Measurements from ENCODE around the gene CASTOR1.

CASTOR1 gene

DNA sequence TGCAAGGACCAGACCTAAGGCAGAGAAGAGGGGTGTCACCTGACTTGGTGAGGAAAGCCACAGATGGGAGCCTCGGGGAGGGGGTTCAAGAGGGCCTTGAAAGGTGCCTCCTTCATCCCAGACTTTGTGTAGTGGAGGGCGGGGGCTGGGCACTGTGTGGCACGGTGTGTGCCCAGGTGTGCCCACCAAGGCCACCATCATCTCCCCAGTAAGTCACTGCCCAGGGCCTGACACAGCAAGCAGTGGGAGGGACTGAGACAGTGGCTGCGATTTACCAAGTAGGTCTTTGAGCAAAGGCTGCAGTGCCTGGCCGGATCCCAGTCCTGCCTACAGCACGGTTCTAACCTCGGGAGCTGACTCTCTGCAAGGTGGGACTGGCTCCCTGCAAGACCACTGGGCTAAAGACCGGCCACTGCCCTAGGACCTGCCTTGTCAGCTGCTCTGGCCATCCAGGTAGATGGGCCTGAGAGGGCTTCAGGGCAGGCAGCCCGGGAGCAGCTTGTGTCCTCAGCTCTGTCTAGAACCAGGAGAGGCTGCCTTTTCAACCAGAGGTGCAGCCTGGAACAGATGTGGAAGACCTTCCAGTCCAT lies 24.1 kb downstream of the CASTOR1 start:
- DNase-seq (ENCODE audit: low read depth in 2 of 2) = no peak

- no peak for DNase-seq (ENCODE audit: low read depth in 2 of 2)
Observed at GRCh38 chr22:30263883-30264282, 25.4 kb downstream of the CASTOR1 start.

- peak; percentile 60 to 70 for DNase-seq (ENCODE audit: low read depth in 2 of 2)
Observed at GRCh38 chr22:30262917-30263741, 26.2 kb downstream of the CASTOR1 start.

DNA sequence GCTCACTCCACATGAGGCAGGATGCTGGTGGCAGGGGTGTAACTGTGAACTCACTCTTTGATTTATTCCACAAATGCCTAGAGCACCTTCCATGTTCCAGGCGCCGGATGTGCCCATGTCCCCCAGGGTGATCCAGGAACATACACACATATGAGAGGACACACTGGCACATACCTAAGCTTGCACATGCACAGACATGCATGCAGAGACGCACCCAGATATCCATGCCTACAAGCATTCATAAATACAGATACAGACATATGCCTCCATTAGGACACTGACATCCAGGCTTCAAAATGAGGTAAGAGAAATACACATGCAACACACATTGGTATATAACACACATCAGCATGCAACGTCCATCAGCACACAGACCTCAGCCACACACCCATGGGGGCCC lies 27.2 kb downstream of the CASTOR1 start:
- DNase-seq (ENCODE audit: low read depth in 2 of 2) = no peak

GRCh38 chr22:30261134-30261533 lies 28.2 kb downstream of the CASTOR1 start:
- DNase-seq (ENCODE audit: low read depth in 2 of 2) = no peak

- no peak for DNase-seq (ENCODE audit: low read depth in 2 of 2)
Observed at GRCh38 chr22:30260682-30261081, 28.6 kb downstream of the CASTOR1 start.

GRCh38 chr22:30260276-30260675 lies 29.0 kb downstream of the CASTOR1 start:
- DNase-seq (ENCODE audit: low read depth in 2 of 2) = no peak

DNA sequence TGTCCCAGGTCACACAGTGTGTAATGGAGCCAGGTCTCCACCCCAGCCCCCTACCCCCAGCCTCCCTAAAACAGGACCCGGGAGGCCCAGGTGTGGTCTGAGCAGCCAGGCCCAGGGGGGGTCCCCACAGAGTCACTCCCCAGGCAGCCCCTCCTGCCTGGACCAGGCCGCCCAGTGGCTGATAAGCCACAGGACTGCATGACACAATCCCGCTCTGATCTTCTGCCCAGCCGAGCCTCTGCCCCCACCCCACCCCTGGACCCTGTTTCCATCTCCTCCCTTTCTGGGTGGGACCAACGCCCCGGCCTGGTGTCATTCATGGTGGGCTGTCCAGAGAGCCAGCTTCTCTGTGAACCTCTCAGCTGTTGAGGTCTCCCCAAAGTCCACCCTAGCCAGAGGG lies 35.0 kb downstream of the CASTOR1 start:
- no peak for DNase-seq (ENCODE audit: low read depth in 2 of 2)

DNA sequence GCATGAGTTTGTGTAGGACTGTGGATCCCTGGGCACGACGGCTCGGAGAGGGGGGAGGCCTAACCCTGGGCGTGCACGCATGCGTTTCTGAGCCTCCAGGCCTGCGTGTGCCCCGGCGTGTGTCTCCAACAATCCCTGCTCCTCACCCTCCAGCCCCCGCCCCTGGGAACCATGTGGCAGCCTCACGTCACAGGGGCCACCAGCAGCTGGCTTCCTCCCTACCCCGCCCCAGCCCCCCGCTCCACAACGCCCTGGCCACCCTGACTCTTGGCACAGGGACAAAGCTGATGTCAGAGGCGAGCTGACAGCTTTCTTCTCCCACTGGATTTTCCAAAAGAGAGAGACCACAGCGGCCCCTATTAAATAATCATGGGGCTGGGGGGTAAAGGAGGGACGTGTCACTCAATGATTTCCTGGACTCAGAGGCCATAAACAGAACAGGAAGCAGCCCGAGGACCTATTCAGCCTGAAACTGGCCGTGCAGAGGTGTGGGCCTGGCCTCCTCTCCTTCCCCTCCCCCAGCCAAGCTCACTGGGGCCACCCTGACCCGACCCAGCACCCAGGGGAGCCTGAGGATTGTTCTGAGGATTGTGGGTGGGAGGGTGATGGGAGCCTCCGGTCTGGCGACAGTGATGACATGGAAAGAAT lies 36.0 kb downstream of the CASTOR1 start:
- no peak for DNase-seq (ENCODE audit: low read depth in 2 of 2)

DNA sequence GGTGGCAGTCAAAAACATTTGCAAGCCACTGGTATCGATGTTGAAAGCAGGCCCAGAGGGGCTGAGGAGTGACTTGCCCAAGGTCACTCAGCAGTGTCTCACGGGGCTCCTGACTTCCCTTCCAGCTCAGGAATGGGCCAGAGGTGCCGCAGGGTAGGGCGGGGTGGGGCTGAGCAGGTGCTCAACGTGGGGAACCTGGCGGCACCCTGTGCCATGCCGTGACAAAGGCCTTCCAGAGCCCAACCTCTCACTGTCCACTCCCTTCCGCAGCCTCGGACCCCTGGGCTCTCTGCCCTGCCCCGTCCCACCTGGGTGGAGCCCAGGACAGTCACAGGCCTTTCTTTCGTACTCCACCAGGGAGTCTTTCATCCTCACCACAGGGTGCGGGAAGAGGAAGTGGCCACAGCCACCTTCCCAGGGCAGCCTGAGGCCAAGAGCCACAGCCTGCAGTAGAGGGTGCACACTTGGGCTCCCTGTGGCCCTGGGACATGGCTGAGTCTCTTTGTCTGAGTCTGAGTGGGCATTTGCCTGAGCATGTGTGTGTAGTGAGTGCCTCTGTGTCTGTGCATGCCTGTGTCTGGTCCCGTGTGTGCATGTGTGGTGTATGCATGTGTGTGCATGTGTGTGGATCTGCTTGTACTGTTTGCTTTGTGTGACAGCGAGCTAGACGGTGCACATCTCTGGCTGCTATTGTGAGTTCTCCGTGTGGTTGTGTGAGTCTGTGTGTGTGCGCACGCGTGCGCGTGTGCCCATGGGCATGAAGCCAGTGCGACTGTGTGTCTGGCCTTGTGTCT lies 36.7 kb downstream of the CASTOR1 start:
- no peak for DNase-seq (ENCODE audit: low read depth in 2 of 2)

GRCh38 chr22:30251711-30252110 lies 37.6 kb downstream of the CASTOR1 start:
- DNase-seq (ENCODE audit: low read depth in 2 of 2) = no peak

- DNase-seq (ENCODE audit: low read depth in 2 of 2) = no peak
Observed at GRCh38 chr22:30250661-30251267, 38.5 kb downstream of the CASTOR1 start.

- no peak for DNase-seq (ENCODE audit: low read depth in 2 of 2)
Observed at GRCh38 chr22:30250039-30250565, 39.2 kb downstream of the CASTOR1 start.

GRCh38 chr22:30249049-30250038 lies 40.0 kb downstream of the CASTOR1 start:
- no peak for DNase-seq (ENCODE audit: low read depth in 2 of 2)

- no peak for DNase-seq (ENCODE audit: low read depth in 2 of 2)
Observed at GRCh38 chr22:30248484-30248883, 40.8 kb downstream of the CASTOR1 start.

- no peak for DNase-seq (ENCODE audit: low read depth in 2 of 2)
Observed at GRCh38 chr22:30247974-30248373, 41.3 kb downstream of the CASTOR1 start.

DNA sequence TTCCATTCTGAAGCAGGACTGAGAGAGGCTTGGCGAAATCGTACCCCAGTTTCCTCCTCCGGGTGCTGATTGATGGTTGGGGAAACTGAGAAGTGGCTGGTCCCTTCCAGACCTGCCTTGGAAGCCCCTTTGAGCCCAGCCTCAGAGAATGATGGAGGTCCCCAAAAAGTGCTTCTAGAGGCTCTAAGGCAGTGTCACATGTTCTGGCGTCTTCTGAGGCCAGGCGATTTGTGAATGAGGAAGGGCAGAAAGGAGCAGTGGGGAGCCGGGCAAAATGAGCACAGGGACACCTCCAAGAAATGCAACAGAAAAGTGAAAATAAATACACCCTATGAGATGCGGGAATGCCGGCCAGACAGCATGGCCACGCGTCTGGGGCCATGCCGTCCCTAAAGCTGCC lies 41.7 kb downstream of the CASTOR1 start:
- DNase-seq (ENCODE audit: low read depth in 2 of 2) = no peak

GRCh38 chr22:30246814-30247376 lies 42.4 kb downstream of the CASTOR1 start:
- DNase-seq (ENCODE audit: low read depth in 2 of 2) = no peak

GRCh38 chr22:30245985-30246813 lies 43.1 kb downstream of the CASTOR1 start, which contains the start of gene LIF:
LIF (minus strand) TSS chr22:30246759; CDS start chr22:30246695, 64 bp downstream.
- peak in 1 of 2 donors; percentile 24 for DNase-seq (ENCODE audit: low read depth in 2 of 2)

Data from stimulated activated CD8-positive, alpha-beta memory T cell treated with anti-CD3 and anti-CD28 coated beads, Interleukin-2, amount 100 ng/mL, for 1 hour (primary cell).